Lung (tissue), 12 donors: ENCODE data around the gene SMOC1. TPM values are rescaled to one million over a fixed set of nuclear protein-coding genes. Genes with fewer than 3 reads are reported as not detected.

Source experiments
- ATAC-seq: fragments of 200-7000 bp; cut with Tn5 transposase; one replicate; pipeline ENCODE4 v1.9.1; 2020; ENCODE audit warnings: moderate number of reproducible peaks; ENCODE audit not compliant: insufficient read depth, low FRiP score
- DNase-seq, 3 donors: peaks; one replicate each; pipeline ENCODE4 v3.0.0-alpha.2; 2013 to 2017
- H3K27ac ChIP-seq, 2 donors: one replicate each; pipeline ENCODE4 v1.5.1; 2013; ENCODE audit warnings: mild to moderate bottlenecking in 2 of 2, moderate library complexity in 2 of 2, control low read depth in 1 of 2, inconsistent platforms in 1 of 2, low read depth in 1 of 2, low read length in 1 of 2
- H3K27me3 ChIP-seq, 3 donors: one replicate each; pipeline ENCODE4 v1.5.1; 2013; ENCODE audit warnings: low read length in 2 of 3; ENCODE audit not compliant: control insufficient read depth in 3 of 3, insufficient read depth in 3 of 3
- H3K36me3 ChIP-seq, 4 donors: one replicate each; pipeline ENCODE4 v1.5.1; 2013; ENCODE audit warnings: low read length in 4 of 4, mild to moderate bottlenecking in 1 of 4, moderate library complexity in 1 of 4; ENCODE audit not compliant: control insufficient read depth in 4 of 4, insufficient read depth in 4 of 4
- H3K4me1 ChIP-seq, 5 donors: one replicate each; pipeline ENCODE4 v1.5.1; 2013; ENCODE audit warnings: low read length in 5 of 5, mild to moderate bottlenecking in 2 of 5, moderate library complexity in 1 of 5; ENCODE audit not compliant: control insufficient read depth in 5 of 5, insufficient read depth in 5 of 5
- H3K4me3 ChIP-seq: one replicate; pipeline ENCODE4 v1.5.1; 2013; ENCODE audit warnings: mild to moderate bottlenecking, control low read depth, moderate library complexity
- H3K9ac ChIP-seq, 2 donors: one replicate each; pipeline ENCODE4 v1.5.1; 2013; ENCODE audit warnings: low read length in 2 of 2, control low read depth in 1 of 2; ENCODE audit not compliant: insufficient read depth in 1 of 2
- H3K9me3 ChIP-seq, 4 donors: one replicate each; pipeline ENCODE4 v1.5.1; 2013; ENCODE audit warnings: low read length in 3 of 4, mild to moderate bottlenecking in 1 of 4, moderate library complexity in 1 of 4; ENCODE audit not compliant: control insufficient read depth in 4 of 4, insufficient read depth in 3 of 4
- WGBS, 2 donors: extraction: QIAGEN DNeasy Blood & Tissue Kit; methylation state at CpG; one replicate each; pipeline ENCODE4 v1.1.7; 2013; 5-methylcytosine and 5-hydroxymethylcytosine counted together
- polyA plus RNA-seq, 2 donors: library from polyadenylated mRNA; stranded (reverse); fragments of 200-250 nt; gene quantifications; one replicate each; pipeline ENCODE4 v1.2.1, GENCODE V29; 2013
- total RNA-seq, 2 donors: library from RNA; depleted of rRNA in 1 of 2; stranded (reverse); fragments of >200 nt in 1 of 2; gene quantifications; one replicate each; pipeline ENCODE4 v1.2.1, GENCODE V29; 2014 to 2021
- TF ChIP-seq, protein P1 (sequence below): IDR thresholded peaks from 2 replicates; pipeline ENCODE4 v1.5.1; 2012; ENCODE audit warnings: mild to moderate bottlenecking; ENCODE audit errors: control extremely low read depth, extremely low read depth
- donor health status: control.
- donor health status: control.
- donor health status: Bipolar disorder and iron deficiency.
- donor health status: healthy.
- donor health status: DM: yes; HTN: yes; CAD: no.

The SMOC1 gene
- total and polyA plus RNA-seq, 4 donors = 0.52 to 1.9 (median 1.1) TPM

DNA sequence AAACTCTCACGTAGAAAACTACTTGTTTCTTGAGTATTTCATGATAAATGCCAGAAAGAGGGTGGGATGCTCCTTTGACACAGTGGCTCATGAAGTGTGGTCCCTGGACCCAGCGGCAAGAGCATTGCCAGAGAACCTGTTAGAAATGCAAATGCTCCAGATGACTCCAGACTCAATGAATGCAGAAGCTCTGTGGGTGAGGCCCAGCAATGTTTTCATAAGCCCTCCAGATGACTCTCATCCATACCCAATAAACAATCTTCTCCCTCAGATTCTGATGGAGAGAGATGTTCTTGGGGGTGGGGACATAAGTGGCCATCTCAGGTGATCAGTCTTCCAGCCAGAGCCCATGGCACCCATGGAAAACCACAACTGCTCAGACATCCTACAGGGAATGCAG is 88.9 kb downstream of the SMOC1 start:
- ATAC-seq (no peak), DNase-seq (no peak)
- H3K9ac ChIP-seq = no peak overlapping the region
- no peak overlapping the region for H3K27ac ChIP-seq
- H3K4me3 ChIP-seq = no peak overlapping the region
- H3K9me3 ChIP-seq = no peaks in the 10 kb centered on the region
- WGBS, 2 donors = 74 to 82% methylated on average over 2 of the region's 2 CpGs
- TF ChIP-seq, protein P1, sequence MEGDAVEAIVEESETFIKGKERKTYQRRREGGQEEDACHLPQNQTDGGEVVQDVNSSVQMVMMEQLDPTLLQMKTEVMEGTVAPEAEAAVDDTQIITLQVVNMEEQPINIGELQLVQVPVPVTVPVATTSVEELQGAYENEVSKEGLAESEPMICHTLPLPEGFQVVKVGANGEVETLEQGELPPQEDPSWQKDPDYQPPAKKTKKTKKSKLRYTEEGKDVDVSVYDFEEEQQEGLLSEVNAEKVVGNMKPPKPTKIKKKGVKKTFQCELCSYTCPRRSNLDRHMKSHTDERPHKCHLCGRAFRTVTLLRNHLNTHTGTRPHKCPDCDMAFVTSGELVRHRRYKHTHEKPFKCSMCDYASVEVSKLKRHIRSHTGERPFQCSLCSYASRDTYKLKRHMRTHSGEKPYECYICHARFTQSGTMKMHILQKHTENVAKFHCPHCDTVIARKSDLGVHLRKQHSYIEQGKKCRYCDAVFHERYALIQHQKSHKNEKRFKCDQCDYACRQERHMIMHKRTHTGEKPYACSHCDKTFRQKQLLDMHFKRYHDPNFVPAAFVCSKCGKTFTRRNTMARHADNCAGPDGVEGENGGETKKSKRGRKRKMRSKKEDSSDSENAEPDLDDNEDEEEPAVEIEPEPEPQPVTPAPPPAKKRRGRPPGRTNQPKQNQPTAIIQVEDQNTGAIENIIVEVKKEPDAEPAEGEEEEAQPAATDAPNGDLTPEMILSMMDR = no peak
- H3K4me1 ChIP-seq = no peaks in the 10 kb centered on the region
- H3K36me3 ChIP-seq = no peaks in the 10 kb centered on the region
- peaks cover 0 to 3% (median 2%) of the 10 kb centered on the region in 3 donors for H3K27me3 ChIP-seq

DNA sequence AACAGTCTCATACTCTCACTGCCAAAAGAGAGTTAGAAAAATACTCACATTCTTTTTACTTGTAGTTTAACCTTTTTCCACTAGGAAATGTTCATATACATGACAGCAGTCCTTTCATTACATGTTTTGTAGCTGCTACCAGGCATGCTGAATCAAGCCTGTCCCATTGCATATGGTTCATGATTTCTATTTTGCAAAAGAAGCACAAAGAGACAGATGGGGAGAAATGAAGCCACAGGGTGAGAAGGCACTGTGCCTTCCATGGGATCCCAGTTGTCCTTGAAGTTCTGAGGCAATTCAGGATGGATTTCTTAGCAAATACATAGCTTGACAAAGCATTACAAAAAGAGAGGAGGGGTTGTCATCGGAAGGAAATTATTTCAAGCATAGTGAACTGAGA is 89.5 kb downstream of the SMOC1 start:
- H3K36me3 ChIP-seq = no peaks in the 10 kb centered on the region
- H3K4me1 ChIP-seq = no peaks in the 10 kb centered on the region
- H3K9me3 ChIP-seq = no peaks in the 10 kb centered on the region
- ATAC-seq (no peak), DNase-seq (no peak)
- H3K9ac ChIP-seq = no peak overlapping the region
- no peak overlapping the region for H3K27ac ChIP-seq
- H3K4me3 ChIP-seq = no peak overlapping the region
- TF ChIP-seq, protein P1 = no peak
- peaks cover 0 to 3% (median 2%) of the 10 kb centered on the region in 3 donors for H3K27me3 ChIP-seq
- WGBS, 2 donors = 92 to 100% methylated on average over 1 of the region's 1 CpG

DNA sequence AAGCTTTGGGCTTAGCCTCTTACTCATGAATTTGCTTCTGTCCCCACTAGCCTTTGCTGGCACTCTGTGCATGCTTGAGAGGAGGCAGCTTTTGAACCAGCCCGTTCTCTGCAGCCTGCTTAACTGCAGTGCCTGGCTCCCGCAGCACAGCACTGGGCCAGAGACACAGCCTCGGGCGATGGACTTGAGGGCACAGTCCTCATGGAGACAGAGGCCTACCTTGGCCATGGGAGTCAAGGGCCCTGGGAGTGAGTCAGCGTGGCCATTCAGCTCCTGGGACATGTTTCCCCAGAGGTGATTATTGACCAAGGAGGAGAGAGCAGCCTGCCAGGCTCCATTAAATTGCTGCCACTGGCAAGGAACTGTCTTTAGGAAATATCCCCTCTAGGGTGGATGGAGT is 93.5 kb downstream of the SMOC1 start:
- H3K4me1 ChIP-seq = no peaks in the 10 kb centered on the region
- WGBS, 2 donors = 92 to 98% methylated on average over 5 of the region's 5 CpGs
- DNase-seq (no peak), ATAC-seq (no peak)
- no peak overlapping the region for H3K9ac ChIP-seq
- H3K27ac ChIP-seq = no peak overlapping the region
- H3K27me3 ChIP-seq = no peaks in the 10 kb centered on the region
- no peaks in the 10 kb centered on the region for H3K36me3 ChIP-seq
- H3K4me3 ChIP-seq = no peak overlapping the region
- TF ChIP-seq, protein P1 = no peak
- no peaks in the 10 kb centered on the region for H3K9me3 ChIP-seq

DNA sequence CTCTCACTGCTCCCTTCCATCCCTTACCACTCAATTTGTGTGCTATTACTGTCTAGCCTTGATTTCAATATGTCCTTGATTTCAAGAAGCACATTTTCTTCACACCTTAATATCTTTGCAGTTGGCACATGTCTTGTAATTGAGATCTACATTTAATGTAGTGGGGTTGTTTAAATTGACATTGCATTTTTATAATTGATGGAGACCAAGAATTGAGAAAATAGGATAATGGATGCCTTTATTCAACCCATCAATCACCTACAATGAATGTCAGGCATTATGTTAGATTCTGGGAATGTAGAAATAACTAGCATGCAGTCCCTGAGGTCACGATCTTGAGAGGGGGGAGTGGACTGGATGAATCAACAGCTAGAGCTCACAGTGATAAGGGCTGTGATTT is 94.6 kb downstream of the SMOC1 start:
- DNase-seq (no peak), ATAC-seq (no peak)
- TF ChIP-seq, protein P1 = no peak
- Histone ChIP-seq H3K4me3 (no peak overlapping the region), H3K9ac (no peak overlapping the region), H3K36me3 (no peaks in the 10 kb centered on the region), H3K4me1 (no peaks in the 10 kb centered on the region), H3K27ac (no peak overlapping the region), H3K27me3 (no peaks in the 10 kb centered on the region), H3K9me3 (no peaks in the 10 kb centered on the region)
- WGBS, 2 donors = 62 to 85% methylated on average over 1 of the region's 1 CpG
